22Rv1 (cell line): ENCODE results near the gene IGF1R.

Experiments
- CTCF ChIP-seq: fragments of 450-650 bp; IDR thresholded peaks from 2 replicates; pipeline ENCODE4 v1.5.1; 2017; ENCODE audit warnings: mild to moderate bottlenecking
- ZFX ChIP-seq: fragments of 450-650 bp; IDR thresholded peaks from 2 replicates; pipeline ENCODE4 v1.6.1; 2017; ENCODE audit warnings: antibody characterized with exemption, borderline replicate concordance

DNA sequence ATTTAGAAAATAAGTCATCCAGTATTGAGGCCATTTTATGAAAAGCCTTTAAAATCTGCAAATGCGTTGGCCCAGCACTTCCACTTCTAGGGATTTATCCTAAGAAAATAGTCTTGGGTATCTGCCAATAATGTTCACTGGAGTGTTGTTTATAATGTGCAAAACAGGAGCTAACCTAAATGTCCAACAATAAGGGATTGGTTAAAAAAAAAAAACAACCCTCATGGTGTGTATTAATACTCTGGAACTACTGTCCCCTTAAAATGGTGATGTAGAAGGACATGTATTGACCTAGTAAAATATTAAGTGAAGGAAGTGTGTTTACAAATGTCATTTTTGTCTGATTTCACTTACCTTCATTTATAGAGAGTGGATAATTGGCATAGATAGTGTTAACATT lies 58.0 kb downstream of the IGF1R start:
- no peak for TF ChIP-seq CTCF
- no peak for TF ChIP-seq ZFX
